K562 (cell line): Measurements from ENCODE around the gene FASTKD3. TPM values are rescaled to one million over a fixed set of nuclear protein-coding genes. Genes with fewer than 3 reads are reported as not detected.

Source experiments
- ARID3A ChIP-seq: IDR thresholded peaks from 2 replicates; pipeline ENCODE4 v1.6.1; 2012; ENCODE audit warnings: low read depth, low read length, improper control_type of control experiment, borderline replicate concordance
- ATF7 ChIP-seq: fragments of 450-650 bp; IDR thresholded peaks from 2 replicates; pipeline ENCODE4 v1.7.1; 2014; ENCODE audit warnings: mild to moderate bottlenecking, moderate library complexity
- CAMTA2 ChIP-seq: fragments of 250-450 bp; sonication (Bioruptor Pico); conservative IDR thresholded peaks from 2 replicates; pipeline ENCODE4 v1.5.1; 2022
- ESRRB ChIP-seq: fragments of 250-450 bp; sonication (Bioruptor Pico); IDR thresholded peaks from 2 replicates; pipeline ENCODE4 v1.5.0; 2020; ENCODE audit warnings: mild to moderate bottlenecking, moderate library complexity, borderline replicate concordance
- GATAD2B ChIP-seq: fragments of 450-650 bp; IDR thresholded peaks from 2 replicates; pipeline ENCODE4 v1.6.1; 2017; ENCODE audit warnings: mild to moderate bottlenecking, borderline replicate concordance
- HMGXB4 ChIP-seq: sonication (generic); formaldehyde crosslinking; IDR thresholded peaks from 2 replicates; pipeline ENCODE4 v1.8.1; 2023; ENCODE audit warnings: mild to moderate bottlenecking, missing genetic modification reagents
- KAT7 ChIP-seq: sonication (generic); formaldehyde crosslinking; IDR thresholded peaks from 2 replicates; pipeline ENCODE4 v1.8.0; 2022; ENCODE audit warnings: missing genetic modification reagents, mild to moderate bottlenecking, borderline replicate concordance
- MAFK ChIP-seq: IDR thresholded peaks from 2 replicates; pipeline ENCODE4 v1.6.1; 2011; ENCODE audit warnings: low read length, improper control_type of control experiment
- MAZ ChIP-seq, 2 experiments: fragments of 450-650 bp in 1 of 2; sonication (generic) in 1 of 2; formaldehyde crosslinking; IDR thresholded peaks in 1 of 2; conservative IDR thresholded peaks in 1 of 2; 2 replicates each; pipeline versions ENCODE4 v1.4.0 to v1.5.0; 2020; ENCODE audit warnings: mild to moderate bottlenecking in 1 of 2, missing genetic modification reagents in 1 of 2
- MTF1 ChIP-seq: fragments of 250-450 bp; sonication (Bioruptor Pico); IDR thresholded peaks from 2 replicates; pipeline ENCODE4 v1.9.0; 2021; ENCODE audit warnings: moderate library complexity, mild to moderate bottlenecking, inconsistent platforms, borderline replicate concordance
- NCOA4 ChIP-seq: fragments of 450-650 bp; IDR thresholded peaks from 2 replicates; pipeline ENCODE4 v1.6.1; 2018; ENCODE audit warnings: mild to moderate bottlenecking; ENCODE audit not compliant: partially characterized antibody
- NFATC3 ChIP-seq: fragments of 450-650 bp; IDR thresholded peaks from 2 replicates; pipeline ENCODE4 v1.6.1; 2017; ENCODE audit warnings: mild to moderate bottlenecking
- NR1H2 ChIP-seq: sonication (generic); formaldehyde crosslinking; IDR thresholded peaks from 2 replicates; pipeline ENCODE4 v1.4.0; 2020; ENCODE audit warnings: mild to moderate bottlenecking, missing genetic modification reagents
- NUFIP1 ChIP-seq: fragments of 450-650 bp; IDR thresholded peaks from 2 replicates; pipeline ENCODE4 v1.6.1; 2018; ENCODE audit not compliant: partially characterized antibody
- POLR2A ChIP-seq: fragments of 450-650 bp; conservative IDR thresholded peaks from 2 replicates; pipeline ENCODE4 v1.6.1; 2016
- RAD51 ChIP-seq: fragments of 450-650 bp; IDR thresholded peaks from 2 replicates; pipeline ENCODE4 v1.7.1; 2016; ENCODE audit warnings: low read depth, mild to moderate bottlenecking, borderline replicate concordance
- RHOXF2B ChIP-seq: fragments of 250-450 bp; sonication (Bioruptor Pico); conservative IDR thresholded peaks from 2 replicates; pipeline ENCODE4 v1.5.1; 2021
- SIN3A ChIP-seq, 2 experiments: fragments of 150-350 bp in 1 of 2; IDR thresholded peaks; 2 replicates each; pipeline ENCODE4 v1.6.1; 2011 to 2016; ENCODE audit warnings: borderline replicate concordance in 2 of 2, low read depth in 2 of 2, low read length in 2 of 2, mild to moderate bottlenecking in 2 of 2, moderate library complexity in 2 of 2; ENCODE audit not compliant: control insufficient read depth in 1 of 2
- THRB ChIP-seq: fragments of 450-650 bp; formaldehyde crosslinking; conservative IDR thresholded peaks from 2 replicates; pipeline ENCODE4 v1.4.0; 2022; ENCODE audit warnings: mild to moderate bottlenecking, missing genetic modification characterization
- XRCC4 ChIP-seq: IDR thresholded peaks from one replicate; pipeline ENCODE4 v1.6.1; 2011; ENCODE audit not compliant: insufficient read depth, insufficient read length; ENCODE audit errors: extremely low read depth
- ZNF133 ChIP-seq: fragments of 250-450 bp; sonication (Bioruptor Pico); IDR thresholded peaks from 2 replicates; pipeline ENCODE4 v1.4.0; 2020; ENCODE audit warnings: mild to moderate bottlenecking
- ZNF224 ChIP-seq: sonication (generic); formaldehyde crosslinking; IDR thresholded peaks from 2 replicates; pipeline ENCODE4 v1.8.0; 2022; ENCODE audit warnings: mild to moderate bottlenecking, missing genetic modification reagents
- ZNF398 ChIP-seq: fragments of 250-450 bp; sonication (Bioruptor Pico); IDR thresholded peaks from 2 replicates; pipeline ENCODE4 v1.8.0; 2021; ENCODE audit warnings: moderate library complexity, mild to moderate bottlenecking, inconsistent platforms
- polyA plus RNA-seq, 8 experiments: library from polyadenylated mRNA; depleted of rRNA in 4 of 8; stranded (reverse) in 5 of 8; unstranded in 3 of 8; fragments of >200 nt; fragmentation: Nextera tagmentation in 2 of 8; fragmentation: Illumina TruSeq in 1 of 8; extraction: Ambion mirVana in 2 of 8; extraction: Trizol in 1 of 8; gene quantifications; 2 replicates each; pipeline versions ENCODE4 v1.2.1 to v1.2.3, GENCODE V29; 2011 to 2014; ENCODE audit warnings: inconsistent platforms in 1 of 8, missing spikeins in 1 of 8
- total RNA-seq, 7 experiments: library from RNA; depleted of rRNA in 6 of 7; stranded (reverse); fragments of >200 nt in 6 of 7; fragmentation: Illumina TruSeq in 2 of 7; extraction: Trizol in 2 of 7; gene quantifications; 2 replicates each; pipeline versions ENCODE4 v1.2.1 to v1.2.3, GENCODE V29; 2011 to 2021; ENCODE audit warnings: low replicate concordance in 1 of 7

Gene FASTKD3
- total and polyA plus RNA-seq, 9 of the 15 experiments (the other 6 are each of a cell fraction or from before 2014, with no cell fraction given), result 17.1 to 149 (median 47.5) TPM

- TF ChIP-seq ZNF398 (CRISPR knock-in tag) (no peak), ZNF224 (CRISPR knock-in tag) (no peak), ARID3A (no peak), MTF1 (CRISPR knock-in tag) (no peak), GATAD2B (no peak), RHOXF2B (CRISPR knock-in tag) (no peak), HMGXB4 (CRISPR knock-in tag) (0 out of 2 replicates have a peak, but pooled peaks have one; percentile 60), NUFIP1 (no peak), MAFK (no peak), XRCC4 (no peak), NFATC3 (no peak), POLR2A (peak; percentile 88), KAT7 (CRISPR knock-in tag) (no peak), ATF7 (peak; percentile 67; the same call in 1 of the 2 replicates), SIN3A (IDR thresholded peaks at IDR 0.05; ENCODE audit: borderline replicate concordance in 2 of 2, control insufficient read depth in 1 of 2, low read depth in 2 of 2, low read length in 2 of 2) (peak; percentile 4 to 74; a peak in 2 of 4 replicates), THRB (no peak), RAD51 (no peak; the same call in 1 of the 2 replicates), CAMTA2 (CRISPR knock-in tag) (no peak), NR1H2 (CRISPR knock-in tag) (no peak), ZNF133 (CRISPR knock-in tag) (no peak), ESRRB (no peak), NCOA4 (no peak), MAZ (CRISPR knock-in tag; conservative IDR thresholded peaks at IDR 0.05 in 1 of 2, IDR thresholded peaks at IDR 0.05 in 1 of 2) (peak; percentile 42 to 80; a peak in 2 of 4 replicates)
These were observed at the start of gene FASTKD3, which contains the start of gene MTRR (continued) for GRCh38 chr5:7868773-7869473.
